Glomerular endothelial cell (primary cell): Measurements from ENCODE around the gene S100A1. TPM values are rescaled to one million over a fixed set of nuclear protein-coding genes. Genes with fewer than 3 reads are reported as not detected.
"Not testable (repeated sequence)": the region's sequence is repeated elsewhere in the genome, so short reads cannot be mapped to it uniquely, and the experiment has no call there.

Experiments
- DNase-seq: peaks from one replicate; pipeline ENCODE4 v3.0.0-alpha.2; 2011; ENCODE audit warnings: low read depth, low spot score; ENCODE audit errors: extremely low read depth
- total RNA-seq: library from RNA; depleted of rRNA; stranded (reverse); fragments of >200 nt; gene quantifications from 2 replicates; pipeline ENCODE4 v1.2.3, GENCODE V29; 2015

S100A1 gene
- not detected in 2 replicates for total RNA-seq

DNA sequence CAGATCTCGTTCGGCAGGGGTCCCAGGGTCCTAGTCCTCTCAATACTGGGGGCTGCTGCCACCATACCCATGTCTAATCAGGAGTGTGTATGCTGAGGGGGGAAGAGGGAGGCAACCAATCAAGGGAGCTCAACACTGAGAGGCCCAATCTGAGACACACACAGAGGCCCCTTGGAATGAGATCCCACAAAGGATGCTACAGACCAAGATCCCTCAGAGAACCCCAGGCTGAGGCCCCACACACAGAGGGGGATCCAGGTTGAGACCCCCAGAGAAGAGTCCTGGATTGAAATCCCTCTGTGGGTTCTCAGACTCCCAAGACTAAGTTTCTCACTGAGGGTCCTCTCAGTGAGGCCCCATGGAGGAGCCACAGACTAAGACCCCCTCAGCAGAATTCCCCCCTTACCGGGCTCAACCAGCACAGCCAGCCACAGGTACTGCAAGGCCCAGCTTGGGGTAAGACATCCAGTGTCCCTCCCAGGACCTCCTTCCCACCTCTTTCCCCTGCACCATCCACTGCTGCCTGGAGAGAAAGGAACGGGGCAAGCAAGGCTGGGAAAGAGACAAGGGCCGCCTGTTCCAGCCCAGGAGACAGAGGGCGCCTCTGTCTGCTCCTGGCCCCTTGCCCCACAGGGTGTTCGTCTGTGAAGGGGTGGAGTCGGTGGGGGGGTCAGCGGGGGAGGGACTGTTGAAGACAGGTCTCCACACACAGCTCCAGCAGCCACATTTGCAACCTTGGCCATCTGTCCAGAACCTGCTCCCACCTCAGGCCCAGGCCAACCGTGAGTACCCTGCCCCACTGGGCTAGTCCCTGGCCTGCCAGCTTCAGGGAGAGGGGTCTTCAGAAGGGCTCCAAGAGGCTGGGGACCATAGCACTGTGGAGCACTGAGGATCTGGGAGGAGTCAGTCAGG is at the start of gene S100A1:
S100A1 (plus strand) TSS at position 720 of the 912 bp plus-strand sequence. CDS start 2,088 bp downstream, outside the sequence.
- no peak for DNase-seq

DNA sequence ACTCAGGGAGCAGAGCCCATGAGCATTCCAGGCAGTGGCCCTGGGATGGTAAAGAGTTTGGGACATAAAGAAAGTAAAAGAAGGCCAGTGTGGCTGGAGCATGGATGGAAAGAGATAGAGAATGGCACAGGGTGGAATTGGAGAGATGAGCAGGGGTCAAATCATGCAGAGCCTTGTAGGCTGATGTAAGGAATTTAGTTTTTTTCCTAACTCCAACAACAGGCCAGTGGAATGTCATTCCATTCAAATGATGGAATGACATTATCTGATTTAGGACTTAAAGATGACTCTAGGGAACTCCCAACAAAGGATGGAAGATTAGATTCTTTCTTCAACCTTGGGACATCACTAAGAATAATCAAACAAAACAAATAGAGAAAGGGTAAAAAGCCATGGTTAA is 49.7 kb upstream of the S100A1 start:
- DNase-seq, result no peak

DNA sequence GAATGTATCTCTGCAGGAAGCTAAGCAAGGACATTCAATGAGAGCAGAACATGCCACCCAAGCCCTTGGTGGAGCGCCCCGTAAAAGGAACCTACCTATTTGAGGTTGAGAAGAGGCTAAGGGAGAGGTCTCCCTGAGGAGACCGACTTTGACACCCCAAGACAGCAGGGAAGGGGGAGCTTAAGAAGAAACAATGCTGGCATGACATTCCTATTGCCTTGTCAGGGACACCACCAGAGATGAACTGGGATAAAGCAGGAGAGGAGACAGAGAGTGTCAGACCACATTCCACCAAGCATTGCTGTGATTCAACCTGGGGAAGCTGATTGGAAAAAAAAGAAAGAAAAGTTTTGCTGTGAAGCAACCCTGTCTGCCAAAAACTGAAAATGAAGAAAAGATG is 49.3 kb upstream of the S100A1 start:
- no peak for DNase-seq

- DNase-seq, result not testable (repeated sequence)
These were observed 45.4 kb upstream of the S100A1 start for GRCh38 chr1:153582836-153583235.

- DNase-seq, result not testable (repeated sequence)
These were observed 44.7 kb upstream of the S100A1 start for GRCh38 chr1:153583514-153583913.

GRCh38 chr1:153583976-153584375 is 44.3 kb upstream of the S100A1 start:
- DNase-seq, result no peak

GRCh38 chr1:153585006-153585405 is 43.2 kb upstream of the S100A1 start:
- DNase-seq, result no peak

GRCh38 chr1:153586347-153586746 is 41.9 kb upstream of the S100A1 start:
- DNase-seq, result no peak

GRCh38 chr1:153587314-153587713 is 40.9 kb upstream of the S100A1 start:
- no peak for DNase-seq

DNA sequence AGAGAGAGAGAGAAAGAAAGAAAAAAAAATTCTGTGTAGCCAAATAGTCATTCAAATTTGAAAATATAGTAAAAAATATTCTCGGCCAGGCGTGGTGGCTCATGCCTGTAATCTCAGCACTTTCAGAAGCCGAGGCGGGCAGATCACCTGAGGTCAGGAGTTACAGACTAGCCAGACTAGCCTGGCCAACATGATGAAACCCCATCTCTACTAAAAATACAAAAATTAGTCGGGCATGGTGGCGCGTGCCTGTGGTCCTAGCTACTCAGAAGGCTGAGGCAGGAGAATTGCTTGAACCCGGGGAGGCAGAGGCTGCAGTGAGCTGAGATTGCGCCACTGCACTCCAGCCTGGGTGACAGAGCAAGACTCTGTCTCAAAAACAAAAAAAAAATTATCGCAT is 40.2 kb upstream of the S100A1 start:
- DNase-seq, result not testable (repeated sequence)

GRCh38 chr1:153588482-153588881 is 39.8 kb upstream of the S100A1 start:
- DNase-seq, result no peak

DNA sequence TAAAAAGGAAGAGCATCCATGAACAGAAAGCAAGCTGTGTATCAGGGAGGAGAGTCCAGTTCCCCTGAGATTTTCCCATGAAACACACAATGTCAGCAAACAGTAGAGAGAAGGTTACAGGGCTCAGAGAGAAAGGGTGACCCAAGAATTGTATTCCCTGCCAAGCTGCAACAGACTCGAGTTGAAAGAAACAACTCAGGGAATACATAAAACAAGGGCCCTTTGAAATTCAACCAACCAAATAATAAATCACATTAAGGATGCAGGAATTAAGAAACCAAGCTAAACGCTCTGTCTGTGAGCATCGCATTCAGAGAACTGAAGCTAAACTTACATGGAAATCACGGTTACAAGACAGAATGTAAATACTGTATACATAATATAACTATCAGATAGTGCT is 35.5 kb upstream of the S100A1 start:
- no peak for DNase-seq

GRCh38 chr1:153597206-153597605 is 31.0 kb upstream of the S100A1 start:
- DNase-seq, result no peak

- DNase-seq, result peak; percentile 70
These were observed 29.7 kb upstream of the S100A1 start for GRCh38 chr1:153598309-153599172.

GRCh38 chr1:153599847-153600246 is 28.4 kb upstream of the S100A1 start:
- no peak for DNase-seq

GRCh38 chr1:153602749-153603148 is 25.5 kb upstream of the S100A1 start:
- no peak for DNase-seq

DNA sequence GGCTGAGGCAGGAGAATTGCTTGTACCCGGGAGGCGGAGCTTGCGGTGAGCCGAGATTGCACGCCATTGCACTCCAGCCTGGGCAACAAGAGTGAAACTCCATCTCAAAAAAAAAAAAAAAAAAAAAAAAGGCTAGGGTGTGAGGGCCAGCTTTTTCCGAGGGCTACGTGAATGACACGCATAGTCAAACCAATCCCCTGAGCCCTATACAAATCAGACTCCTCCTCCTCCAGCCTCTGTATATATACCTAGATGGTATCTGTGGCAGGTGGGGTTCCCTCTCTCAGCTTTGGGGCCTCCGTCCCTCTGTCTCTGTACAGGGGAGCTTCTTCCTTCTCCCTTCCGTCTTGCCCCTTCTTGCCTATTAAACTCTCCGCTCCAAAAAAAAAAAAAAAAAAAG is 22.0 kb upstream of the S100A1 start:
- DNase-seq, result no peak

DNA sequence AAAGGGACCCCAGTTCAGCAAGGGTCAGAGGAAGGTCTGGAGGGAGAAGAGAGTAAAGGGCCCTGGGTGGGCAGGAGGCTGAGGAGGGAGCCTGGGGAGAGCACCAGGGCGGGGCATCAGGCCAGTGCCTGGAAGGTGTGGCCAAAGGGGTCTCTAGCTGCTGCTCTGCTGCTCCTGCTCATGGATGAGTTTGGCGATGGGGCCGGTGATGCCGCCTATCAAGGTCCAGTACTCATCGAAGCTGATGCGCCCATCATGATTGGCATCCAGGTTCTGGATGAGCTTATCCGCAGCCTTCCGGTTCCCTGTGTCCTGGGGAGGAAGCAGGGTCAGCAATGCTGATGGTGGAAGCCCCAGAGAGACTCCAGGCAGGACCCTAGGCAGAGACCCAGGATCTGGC is 20.9 kb upstream of the S100A1 start:
- no peak for DNase-seq

DNA sequence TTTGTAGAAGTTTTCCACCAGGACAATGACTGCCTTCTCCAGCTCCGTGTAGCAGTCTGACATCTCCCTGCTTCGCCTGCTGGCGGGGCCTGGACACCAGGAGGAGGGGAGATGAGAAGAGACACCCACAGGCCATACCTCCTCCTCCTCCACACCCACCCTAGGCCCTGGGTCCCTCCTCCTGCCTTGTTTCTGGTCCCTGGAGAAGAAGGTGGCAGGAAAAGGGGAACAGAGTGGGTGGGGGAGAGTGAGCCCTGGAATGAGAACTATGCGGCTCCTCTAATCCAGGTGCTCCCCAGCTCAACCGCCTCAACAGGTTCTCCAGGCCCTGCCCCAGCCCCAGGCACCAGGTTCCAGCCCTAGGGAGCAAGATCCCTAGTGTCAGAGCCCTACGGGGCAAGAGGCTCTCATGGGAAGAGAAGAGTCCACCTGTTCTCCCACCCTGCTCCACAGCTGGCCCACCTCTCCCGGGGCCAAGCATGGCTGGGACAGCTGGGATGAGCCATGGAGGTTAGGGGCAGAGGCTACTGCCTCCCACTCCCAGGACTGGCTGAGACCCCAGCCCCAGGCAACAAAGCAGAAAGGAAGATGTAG is 20.0 kb upstream of the S100A1 start:
- no peak for DNase-seq

GRCh38 chr1:153608742-153609584 is 19.3 kb upstream of the S100A1 start:
- peak; percentile 94 for DNase-seq
